Putamen (tissue), 1 donor: ENCODE measurements around the gene BEAN1.
"Not testable (repeated sequence)": the region's sequence is repeated elsewhere in the genome, so short reads cannot be mapped to it uniquely, and the experiment has no call there.

Source experiments
- DNase-seq: peaks from one replicate; pipeline ENCODE4 v3.0.0-alpha.2; 2016; ENCODE audit warnings: low spot score

Gene BEAN1

GRCh38 chr16:66508914-66509496 is 81.9 kb downstream of the BEAN1 start:
- DNase-seq = no peak

GRCh38 chr16:66509576-66509975 is 82.5 kb downstream of the BEAN1 start:
- DNase-seq = no peak

- no peak for DNase-seq
Measured at GRCh38 chr16:66510298-66510697, 83.2 kb downstream of the BEAN1 start.

- DNase-seq = no peak
Measured at GRCh38 chr16:66510711-66511601, 83.9 kb downstream of the BEAN1 start.

- no peak for DNase-seq
Measured at GRCh38 chr16:66511602-66512271, 84.6 kb downstream of the BEAN1 start.

- no peak for DNase-seq
Measured at GRCh38 chr16:66512272-66513110, 85.4 kb downstream of the BEAN1 start.

- DNase-seq = no peak
Measured at GRCh38 chr16:66513111-66513723, 86.1 kb downstream of the BEAN1 start.

- DNase-seq = not testable (repeated sequence)
Measured at GRCh38 chr16:66514391-66514790, 87.3 kb downstream of the BEAN1 start.

- DNase-seq = not testable (repeated sequence)
Measured at GRCh38 chr16:66514980-66515595, 88.0 kb downstream of the BEAN1 start.

- DNase-seq = no peak
Measured at GRCh38 chr16:66515596-66516508, 88.8 kb downstream of the BEAN1 start.

GRCh38 chr16:66516509-66516807 is 89.4 kb downstream of the BEAN1 start:
- DNase-seq = no peak

- DNase-seq = peak; percentile 94
Measured at GRCh38 chr16:66516808-66517585, 89.9 kb downstream of the BEAN1 start.

GRCh38 chr16:66517586-66518263 is 90.6 kb downstream of the BEAN1 start:
- no peak for DNase-seq

GRCh38 chr16:66519482-66520373 is 92.6 kb downstream of the BEAN1 start:
- DNase-seq = no peak

- DNase-seq = no peak
Measured at GRCh38 chr16:66520406-66521170, 93.5 kb downstream of the BEAN1 start.

- DNase-seq = no peak
Measured at GRCh38 chr16:66521252-66521713, 94.2 kb downstream of the BEAN1 start.
